Measurements from ENCODE around the gene GPHN.
"Not testable (repeated sequence)": the region's sequence is repeated elsewhere in the genome, so short reads cannot be mapped to it uniquely, and the experiment has no call there.

GPHN gene

GRCh38 chr14:67045440-67045839, 537.5 kb downstream of the GPHN start:
- no peaks in the 10 kb centered on the region for H3K4me1 ChIP-seq (ENCODE audit: control insufficient read depth, insufficient read depth, low read length)
- H3K9ac ChIP-seq (ENCODE audit: low read depth, low read length) = no peak overlapping the region
- no peaks in the 10 kb centered on the region for H3K27me3 ChIP-seq (ENCODE audit: control insufficient read depth, insufficient read depth, low read length)
- H3K27ac ChIP-seq (ENCODE audit: low read depth, low read length) = no peak overlapping the region
- H3K36me3 ChIP-seq (ENCODE audit: control insufficient read depth, insufficient read depth, low read length) = no peaks in the 10 kb centered on the region
- no peaks in the 10 kb centered on the region; the same call in 1 of the 2 replicates for H3K9me3 ChIP-seq (ENCODE audit: control insufficient read depth, insufficient read depth, low read length)
- H3K4me3 ChIP-seq (ENCODE audit: low read depth, low read length) = no peak overlapping the region

- no peak overlapping the region for H3K9ac ChIP-seq (ENCODE audit: low read depth, low read length)
- no peaks in the 10 kb centered on the region for H3K4me1 ChIP-seq (ENCODE audit: control insufficient read depth, insufficient read depth, low read length)
- no peaks in the 10 kb centered on the region for H3K36me3 ChIP-seq (ENCODE audit: control insufficient read depth, insufficient read depth, low read length)
Observed at GRCh38 chr14:67050896-67051295, 542.9 kb downstream of the GPHN start.

GRCh38 chr14:67056684-67057083, 548.7 kb downstream of the GPHN start:
- no peaks in the 10 kb centered on the region for H3K36me3 ChIP-seq (ENCODE audit: control insufficient read depth, insufficient read depth, low read length)
- no peak overlapping the region for H3K9ac ChIP-seq (ENCODE audit: low read depth, low read length)
- H3K27me3 ChIP-seq (ENCODE audit: control insufficient read depth, insufficient read depth, low read length) = no peaks in the 10 kb centered on the region
- H3K27ac ChIP-seq (ENCODE audit: low read depth, low read length) = no peak overlapping the region
- H3K9me3 ChIP-seq (ENCODE audit: control insufficient read depth, insufficient read depth, low read length) = peaks cover 9% of the 10 kb centered on the region; the same call in 1 of the 2 replicates
- H3K4me3 ChIP-seq (ENCODE audit: low read depth, low read length) = no peak overlapping the region
- no peaks in the 10 kb centered on the region for H3K4me1 ChIP-seq (ENCODE audit: control insufficient read depth, insufficient read depth, low read length)

More at GRCh38 chr14:67050896-67051295, 542.9 kb downstream of the GPHN start:
- Histone ChIP-seq H3K27me3 (ENCODE audit: control insufficient read depth, insufficient read depth, low read length) (no peaks in the 10 kb centered on the region), H3K27ac (ENCODE audit: low read depth, low read length) (no peak overlapping the region), H3K4me3 (ENCODE audit: low read depth, low read length) (no peak overlapping the region), H3K9me3 (ENCODE audit: control insufficient read depth, insufficient read depth, low read length) (peaks cover 9% of the 10 kb centered on the region; the same call in 1 of the 2 replicates)

- Histone ChIP-seq H3K4me3 (ENCODE audit: low read depth, low read length) (no peak overlapping the region), H3K27me3 (ENCODE audit: control insufficient read depth, insufficient read depth, low read length) (no peaks in the 10 kb centered on the region), H3K9ac (ENCODE audit: low read depth, low read length) (no peak overlapping the region), H3K4me1 (ENCODE audit: control insufficient read depth, insufficient read depth, low read length) (no peaks in the 10 kb centered on the region), H3K9me3 (ENCODE audit: control insufficient read depth, insufficient read depth, low read length) (no peaks in the 10 kb centered on the region), H3K27ac (ENCODE audit: low read depth, low read length) (no peak overlapping the region), H3K36me3 (ENCODE audit: control insufficient read depth, insufficient read depth, low read length) (no peaks in the 10 kb centered on the region)
Observed at GRCh38 chr14:67059596-67059995, 551.6 kb downstream of the GPHN start.

- Histone ChIP-seq H3K27ac (ENCODE audit: low read depth, low read length) (no peak overlapping the region), H3K27me3 (ENCODE audit: control insufficient read depth, insufficient read depth, low read length) (no peaks in the 10 kb centered on the region), H3K9ac (ENCODE audit: low read depth, low read length) (no peak overlapping the region), H3K4me3 (ENCODE audit: low read depth, low read length) (no peak overlapping the region), H3K4me1 (ENCODE audit: control insufficient read depth, insufficient read depth, low read length) (no peaks in the 10 kb centered on the region), H3K36me3 (ENCODE audit: control insufficient read depth, insufficient read depth, low read length) (no peaks in the 10 kb centered on the region), H3K9me3 (ENCODE audit: control insufficient read depth, insufficient read depth, low read length) (no peaks in the 10 kb centered on the region)
Observed at GRCh38 chr14:67060546-67060945, 552.6 kb downstream of the GPHN start.

- H3K27me3 ChIP-seq (ENCODE audit: control insufficient read depth, insufficient read depth, low read length); H3K4me1 ChIP-seq (ENCODE audit: control insufficient read depth, insufficient read depth, low read length); H3K9ac ChIP-seq (ENCODE audit: low read depth, low read length); H3K36me3 ChIP-seq (ENCODE audit: control insufficient read depth, insufficient read depth, low read length); H3K4me3 ChIP-seq (ENCODE audit: low read depth, low read length); H3K9me3 ChIP-seq (ENCODE audit: control insufficient read depth, insufficient read depth, low read length); H3K27ac ChIP-seq (ENCODE audit: low read depth, low read length): not testable (repeated sequence)
Observed at GRCh38 chr14:67067070-67067814, 559.3 kb downstream of the GPHN start.

GRCh38 chr14:67068251-67068650, 560.3 kb downstream of the GPHN start:
- Histone ChIP-seq H3K27me3 (ENCODE audit: control insufficient read depth, insufficient read depth, low read length) (no peaks in the 10 kb centered on the region), H3K4me3 (ENCODE audit: low read depth, low read length) (no peak overlapping the region), H3K27ac (ENCODE audit: low read depth, low read length) (no peak overlapping the region), H3K4me1 (ENCODE audit: control insufficient read depth, insufficient read depth, low read length) (no peaks in the 10 kb centered on the region), H3K9me3 (ENCODE audit: control insufficient read depth, insufficient read depth, low read length) (no peaks in the 10 kb centered on the region), H3K36me3 (ENCODE audit: control insufficient read depth, insufficient read depth, low read length) (no peaks in the 10 kb centered on the region), H3K9ac (ENCODE audit: low read depth, low read length) (no peak overlapping the region)

GRCh38 chr14:67071506-67071905, 563.6 kb downstream of the GPHN start:
- Histone ChIP-seq H3K36me3 (ENCODE audit: control insufficient read depth, insufficient read depth, low read length) (no peaks in the 10 kb centered on the region), H3K4me1 (ENCODE audit: control insufficient read depth, insufficient read depth, low read length) (no peaks in the 10 kb centered on the region), H3K27me3 (ENCODE audit: control insufficient read depth, insufficient read depth, low read length) (no peaks in the 10 kb centered on the region), H3K9ac (ENCODE audit: low read depth, low read length) (no peak overlapping the region), H3K9me3 (ENCODE audit: control insufficient read depth, insufficient read depth, low read length) (no peaks in the 10 kb centered on the region), H3K4me3 (ENCODE audit: low read depth, low read length) (no peak overlapping the region), H3K27ac (ENCODE audit: low read depth, low read length) (no peak overlapping the region)

GRCh38 chr14:67077921-67078320, 570.0 kb downstream of the GPHN start:
- Histone ChIP-seq H3K27me3 (ENCODE audit: control insufficient read depth, insufficient read depth, low read length) (no peaks in the 10 kb centered on the region), H3K9me3 (ENCODE audit: control insufficient read depth, insufficient read depth, low read length) (no peaks in the 10 kb centered on the region), H3K4me1 (ENCODE audit: control insufficient read depth, insufficient read depth, low read length) (no peaks in the 10 kb centered on the region), H3K9ac (ENCODE audit: low read depth, low read length) (no peak overlapping the region), H3K4me3 (ENCODE audit: low read depth, low read length) (no peak overlapping the region), H3K27ac (ENCODE audit: low read depth, low read length) (no peak overlapping the region), H3K36me3 (ENCODE audit: control insufficient read depth, insufficient read depth, low read length) (no peaks in the 10 kb centered on the region)

- H3K9ac ChIP-seq (ENCODE audit: low read depth, low read length) = no peak overlapping the region
- H3K27ac ChIP-seq (ENCODE audit: low read depth, low read length) = no peak overlapping the region
- H3K4me3 ChIP-seq (ENCODE audit: low read depth, low read length) = no peak overlapping the region
- no peaks in the 10 kb centered on the region for H3K27me3 ChIP-seq (ENCODE audit: control insufficient read depth, insufficient read depth, low read length)
- H3K4me1 ChIP-seq (ENCODE audit: control insufficient read depth, insufficient read depth, low read length) = no peaks in the 10 kb centered on the region
- H3K36me3 ChIP-seq (ENCODE audit: control insufficient read depth, insufficient read depth, low read length) = no peaks in the 10 kb centered on the region
- H3K9me3 ChIP-seq (ENCODE audit: control insufficient read depth, insufficient read depth, low read length) = no peaks in the 10 kb centered on the region
Observed at GRCh38 chr14:67079846-67080245, 571.9 kb downstream of the GPHN start.

- Histone ChIP-seq H3K9ac (ENCODE audit: low read depth, low read length) (no peak overlapping the region), H3K4me1 (ENCODE audit: control insufficient read depth, insufficient read depth, low read length) (peaks cover 13% of the 10 kb centered on the region), H3K27me3 (ENCODE audit: control insufficient read depth, insufficient read depth, low read length) (no peaks in the 10 kb centered on the region), H3K36me3 (ENCODE audit: control insufficient read depth, insufficient read depth, low read length) (no peaks in the 10 kb centered on the region), H3K9me3 (ENCODE audit: control insufficient read depth, insufficient read depth, low read length) (no peaks in the 10 kb centered on the region), H3K4me3 (ENCODE audit: low read depth, low read length) (no peak overlapping the region), H3K27ac (ENCODE audit: low read depth, low read length) (no peak overlapping the region)
Observed at GRCh38 chr14:67108230-67108629, 600.3 kb downstream of the GPHN start.

All from HUES48 (cell line).